ENCODE results near the gene PPY.
A peak's percentile ranks its signal among the peaks of the same experiment; 100 is the strongest.
"Not testable (repeated sequence)": the region's sequence is repeated elsewhere in the genome, so short reads cannot be mapped to it uniquely, and the experiment has no call there.

The PPY gene

GRCh38 chr17:43961292-43961691 is 19.0 kb upstream of the PPY start:
- H3K27ac ChIP-seq (ENCODE audit: low read length); H3K4me1 ChIP-seq (ENCODE audit: insufficient read depth, low read length); H3K9ac ChIP-seq (ENCODE audit: low read depth, low read length); H3K9me3 ChIP-seq (ENCODE audit: insufficient read depth, low read depth, low read length); H3K27me3 ChIP-seq (ENCODE audit: insufficient read depth, low read length); H3K4me3 ChIP-seq (ENCODE audit: low read length); H3K36me3 ChIP-seq (ENCODE audit: insufficient read depth, low read depth, low read length): not testable (repeated sequence)

GRCh38 chr17:43958748-43959352 is 16.6 kb upstream of the PPY start:
- Histone ChIP-seq H3K9ac (ENCODE audit: low read depth, low read length) (no peak overlapping the region), H3K9me3 (ENCODE audit: insufficient read depth, low read depth, low read length) (no peaks in the 10 kb centered on the region), H3K4me1 (ENCODE audit: insufficient read depth, low read length) (no peaks in the 10 kb centered on the region), H3K4me3 (ENCODE audit: low read length) (no peak overlapping the region), H3K27ac (ENCODE audit: low read length) (no peak overlapping the region), H3K36me3 (ENCODE audit: insufficient read depth, low read depth, low read length) (no peaks in the 10 kb centered on the region), H3K27me3 (ENCODE audit: insufficient read depth, low read length) (peaks cover 21% of the 10 kb centered on the region)

- H3K27ac ChIP-seq (ENCODE audit: low read length) = no peak overlapping the region
- no peak overlapping the region for H3K9ac ChIP-seq (ENCODE audit: low read depth, low read length)
- H3K9me3 ChIP-seq (ENCODE audit: insufficient read depth, low read depth, low read length) = no peaks in the 10 kb centered on the region
- no peaks in the 10 kb centered on the region for H3K4me1 ChIP-seq (ENCODE audit: insufficient read depth, low read length)
- peaks cover 48% of the 10 kb centered on the region for H3K27me3 ChIP-seq (ENCODE audit: insufficient read depth, low read length)
- H3K36me3 ChIP-seq (ENCODE audit: insufficient read depth, low read depth, low read length) = no peaks in the 10 kb centered on the region
- H3K4me3 ChIP-seq (ENCODE audit: low read length) = no peak overlapping the region
Observed at GRCh38 chr17:43956222-43956621, 13.9 kb upstream of the PPY start.

GRCh38 chr17:43953746-43954145 is 11.5 kb upstream of the PPY start, which contains the start of gene PYY:
Gene PYY (minus strand): TSS chr17:43953940. CDS start chr17:43953483, 457 bp downstream.
- Histone ChIP-seq H3K36me3 (ENCODE audit: insufficient read depth, low read depth, low read length) (no peaks in the 10 kb centered on the region), H3K4me3 (ENCODE audit: low read length) (peak within 1 kb of the TSS; percentile 75), H3K27me3 (ENCODE audit: insufficient read depth, low read length) (peaks cover 56% of the 10 kb centered on the region), H3K4me1 (ENCODE audit: insufficient read depth, low read length) (no peaks in the 10 kb centered on the region), H3K9me3 (ENCODE audit: insufficient read depth, low read depth, low read length) (no peaks in the 10 kb centered on the region), H3K9ac (ENCODE audit: low read depth, low read length) (peak within 1 kb of the TSS; percentile 77; the same call in 1 of the 2 replicates), H3K27ac (ENCODE audit: low read length) (no peak within 1 kb of the TSS)

GRCh38 chr17:43952724-43953666 is 10.7 kb upstream of the PPY start:
- Histone ChIP-seq H3K36me3 (ENCODE audit: insufficient read depth, low read depth, low read length) (no peaks in the 10 kb centered on the region), H3K9me3 (ENCODE audit: insufficient read depth, low read depth, low read length) (no peaks in the 10 kb centered on the region), H3K27me3 (ENCODE audit: insufficient read depth, low read length) (peaks cover 56% of the 10 kb centered on the region), H3K9ac (ENCODE audit: low read depth, low read length) (peak overlapping the region; percentile 77; the same call in 1 of the 2 replicates), H3K4me1 (ENCODE audit: insufficient read depth, low read length) (no peaks in the 10 kb centered on the region), H3K27ac (ENCODE audit: low read length) (no peak overlapping the region), H3K4me3 (ENCODE audit: low read length) (peak overlapping the region; percentile 75)

GRCh38 chr17:43952351-43952723 is 10.1 kb upstream of the PPY start:
- Histone ChIP-seq H3K4me1 (ENCODE audit: insufficient read depth, low read length) (no peaks in the 10 kb centered on the region), H3K4me3 (ENCODE audit: low read length) (peak overlapping the region; percentile 75), H3K9ac (ENCODE audit: low read depth, low read length) (peak overlapping the region; percentile 77; the same call in 1 of the 2 replicates), H3K27me3 (ENCODE audit: insufficient read depth, low read length) (peaks cover 56% of the 10 kb centered on the region), H3K27ac (ENCODE audit: low read length) (no peak overlapping the region), H3K9me3 (ENCODE audit: insufficient read depth, low read depth, low read length) (no peaks in the 10 kb centered on the region), H3K36me3 (ENCODE audit: insufficient read depth, low read depth, low read length) (no peaks in the 10 kb centered on the region)

GRCh38 chr17:43951750-43952149 is 9.5 kb upstream of the PPY start:
- H3K4me1 ChIP-seq (ENCODE audit: insufficient read depth, low read length) = no peaks in the 10 kb centered on the region
- H3K27ac ChIP-seq (ENCODE audit: low read length) = no peak overlapping the region
- no peaks in the 10 kb centered on the region for H3K36me3 ChIP-seq (ENCODE audit: insufficient read depth, low read depth, low read length)
- peak overlapping the region; percentile 75 for H3K4me3 ChIP-seq (ENCODE audit: low read length)
- no peaks in the 10 kb centered on the region for H3K9me3 ChIP-seq (ENCODE audit: insufficient read depth, low read depth, low read length)
- peaks cover 56% of the 10 kb centered on the region for H3K27me3 ChIP-seq (ENCODE audit: insufficient read depth, low read length)
- no peak overlapping the region; the same call in 1 of the 2 replicates for H3K9ac ChIP-seq (ENCODE audit: low read depth, low read length)

GRCh38 chr17:43950554-43950953 is 8.3 kb upstream of the PPY start:
- Histone ChIP-seq H3K4me1 (ENCODE audit: insufficient read depth, low read length) (no peaks in the 10 kb centered on the region), H3K9me3 (ENCODE audit: insufficient read depth, low read depth, low read length) (no peaks in the 10 kb centered on the region), H3K27ac (ENCODE audit: low read length) (no peak overlapping the region), H3K4me3 (ENCODE audit: low read length) (no peak overlapping the region), H3K9ac (ENCODE audit: low read depth, low read length) (no peak overlapping the region), H3K27me3 (ENCODE audit: insufficient read depth, low read length) (peaks cover 52% of the 10 kb centered on the region), H3K36me3 (ENCODE audit: insufficient read depth, low read depth, low read length) (no peaks in the 10 kb centered on the region)

- peaks cover 44% of the 10 kb centered on the region for H3K27me3 ChIP-seq (ENCODE audit: insufficient read depth, low read length)
- no peaks in the 10 kb centered on the region for H3K36me3 ChIP-seq (ENCODE audit: insufficient read depth, low read depth, low read length)
- no peak overlapping the region for H3K9ac ChIP-seq (ENCODE audit: low read depth, low read length)
Observed at GRCh38 chr17:43949781-43950180, 7.5 kb upstream of the PPY start.

GRCh38 chr17:43946781-43947180 is 4.5 kb upstream of the PPY start:
- peaks cover 14% of the 10 kb centered on the region for H3K27me3 ChIP-seq (ENCODE audit: insufficient read depth, low read length)
- H3K27ac ChIP-seq (ENCODE audit: low read length) = no peak overlapping the region
- H3K4me1 ChIP-seq (ENCODE audit: insufficient read depth, low read length) = no peaks in the 10 kb centered on the region
- no peaks in the 10 kb centered on the region for H3K9me3 ChIP-seq (ENCODE audit: insufficient read depth, low read depth, low read length)
- no peaks in the 10 kb centered on the region for H3K36me3 ChIP-seq (ENCODE audit: insufficient read depth, low read depth, low read length)
- H3K9ac ChIP-seq (ENCODE audit: low read depth, low read length) = no peak overlapping the region
- H3K4me3 ChIP-seq (ENCODE audit: low read length) = no peak overlapping the region

More at GRCh38 chr17:43949781-43950180, 7.5 kb upstream of the PPY start:
- H3K9me3 ChIP-seq (ENCODE audit: insufficient read depth, low read depth, low read length) = no peaks in the 10 kb centered on the region
- no peaks in the 10 kb centered on the region for H3K4me1 ChIP-seq (ENCODE audit: insufficient read depth, low read length)
- no peak overlapping the region for H3K27ac ChIP-seq (ENCODE audit: low read length)
- no peak overlapping the region for H3K4me3 ChIP-seq (ENCODE audit: low read length)

GRCh38 chr17:43945074-43945829 is 3.0 kb upstream of the PPY start:
- Histone ChIP-seq H3K27me3 (ENCODE audit: insufficient read depth, low read length) (peaks cover 2% of the 10 kb centered on the region; the same call in 1 of the 2 replicates), H3K36me3 (ENCODE audit: insufficient read depth, low read depth, low read length) (no peaks in the 10 kb centered on the region), H3K4me3 (ENCODE audit: low read length) (no peak overlapping the region), H3K27ac (ENCODE audit: low read length) (no peak overlapping the region), H3K9ac (ENCODE audit: low read depth, low read length) (no peak overlapping the region), H3K9me3 (ENCODE audit: insufficient read depth, low read depth, low read length) (no peaks in the 10 kb centered on the region), H3K4me1 (ENCODE audit: insufficient read depth, low read length) (no peaks in the 10 kb centered on the region)

All from iPS-20b (cell line).